ENCODE data around the gene GSTO1. TPM values are rescaled to one million over a fixed set of nuclear protein-coding genes. Genes with fewer than 3 reads are reported as not detected.
A peak's percentile ranks its signal among the peaks of the same experiment; 100 is the strongest.

GSTO1 gene
- total RNA-seq, 1 experiment from 2014 or later = 134 TPM

GRCh38 chr10:104291439-104291951, 36.8 kb downstream of the GSTO1 start:
- POLR2A ChIA-PET = no interaction called here
- in situ Hi-C loops (cut with HindIII; ENCODE audit: low pct_unique_long_range_greater_than_20kb, low sequenced_read_pairs) = no loop called here

DNA sequence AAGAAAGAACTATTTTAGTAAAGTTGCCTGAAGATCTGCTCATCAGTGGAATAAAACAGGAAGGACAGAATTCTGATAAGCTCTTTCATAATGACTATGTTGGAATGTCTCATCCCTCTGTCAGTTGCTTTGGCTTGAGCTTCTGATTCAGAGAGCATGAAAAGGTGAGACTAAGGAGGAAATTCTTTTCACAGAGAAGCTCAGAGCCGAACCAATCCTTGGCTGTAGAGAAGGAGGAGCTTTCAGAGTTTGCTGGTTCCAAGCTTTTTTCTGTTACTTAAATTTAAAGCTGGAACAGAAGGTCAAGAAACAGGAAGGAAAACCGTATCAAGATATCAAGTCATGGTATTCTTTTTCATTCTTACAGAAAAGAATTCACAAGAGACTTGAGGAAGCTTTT, 38.3 kb downstream of the GSTO1 start:
- Histone ChIP-seq H3K27ac (ENCODE audit: low read length) (no peak overlapping the region; the same call in 1 of the 2 replicates), H3K9me3 (ENCODE audit: control insufficient read depth, insufficient read depth, low read depth, low read length) (no peaks in the 10 kb centered on the region), H3K27me3 (ENCODE audit: control insufficient read depth, insufficient read depth, low read length) (no peaks in the 10 kb centered on the region), H3K4me1 (ENCODE audit: control insufficient read depth, insufficient read depth, low read length) (peaks cover 6% of the 10 kb centered on the region), H3K36me3 (ENCODE audit: control insufficient read depth, insufficient read depth, low read length) (no peaks in the 10 kb centered on the region), H3K4me3 (ENCODE audit: low read depth in 2 of 2, low read length in 2 of 2) (no peak overlapping the region)
- POLR2A ChIA-PET = interaction anchor here (0.6 to 0.9 kb wide), 2 partner anchors 30 to 36 kb away, joined by 3 read pairs; no protein-coding TSS in a partner anchor
- no TSS peak for BruUV-seq (replicated peaks)
- in situ Hi-C loops (cut with HindIII; ENCODE audit: low pct_unique_long_range_greater_than_20kb, low sequenced_read_pairs) = no loop called here
- no peak for ATAC-seq
- TF ChIP-seq TCF7L2 (IDR thresholded peaks at IDR 0.05; ENCODE audit: low read depth, low read length) (no peak), CTCF (IDR thresholded peaks at IDR 0.05) (no peak), POLR2AphosphoS5 (IDR thresholded peaks at IDR 0.05; ENCODE audit: low read depth, low read length) (no peak), SIN3A (IDR thresholded peaks at IDR 0.05; ENCODE audit: borderline replicate concordance, insufficient read depth, low read depth, low read length) (no peak), REST (IDR thresholded peaks at IDR 0.05; ENCODE audit: insufficient read depth in 1 of 2, low read depth in 2 of 2, low read length in 1 of 2) (no peak)
- no peak for DNase-seq (ENCODE audit: low read depth, low spot score)
- intact Hi-C loops (cut with micrococcal nuclease; ENCODE audit: unreplicated experiment) = no loop called here
- CTCF ChIA-PET = interaction anchor here (0.7 to 1.4 kb wide), 5 partner anchors 13 to 61 kb away, joined by 6 to 14 read pairs (median 8); partner anchors contain the start of gene ITPRIP

More at GRCh38 chr10:104291439-104291951, 36.8 kb downstream of the GSTO1 start:
- peak; percentile 97 for ATAC-seq
- H3K4me1 ChIP-seq (ENCODE audit: control insufficient read depth, insufficient read depth, low read length) = peaks cover 6% of the 10 kb centered on the region
- TF ChIP-seq POLR2AphosphoS5 (IDR thresholded peaks at IDR 0.05; ENCODE audit: low read depth, low read length) (no peak; the same call in 1 of the 2 replicates), CTCF (IDR thresholded peaks at IDR 0.05) (peak; percentile 100), REST (IDR thresholded peaks at IDR 0.05; ENCODE audit: insufficient read depth in 1 of 2, low read depth in 2 of 2, low read length in 1 of 2) (0 out of 4 replicates have a peak, but pooled peaks of 1 of the 2 experiments have one; percentile 26)
- CTCF ChIA-PET = interaction anchor here (0.7 to 1.5 kb wide), 10 partner anchors 14 to 168 kb away, joined by 3 to 21 read pairs (median 5); partner anchors contain the start of genes CFAP58 and ITPRIP
- no peaks in the 10 kb centered on the region for H3K9me3 ChIP-seq (ENCODE audit: control insufficient read depth, insufficient read depth, low read depth, low read length)
- H3K4me3 ChIP-seq (ENCODE audit: low read depth in 2 of 2, low read length in 2 of 2) = no peak overlapping the region
- DNase-seq (ENCODE audit: low read depth, low spot score) = no peak
- no peak overlapping the region for H3K27ac ChIP-seq (ENCODE audit: low read length)
- H3K27me3 ChIP-seq (ENCODE audit: control insufficient read depth, insufficient read depth, low read length) = no peaks in the 10 kb centered on the region
- no peaks in the 10 kb centered on the region for H3K36me3 ChIP-seq (ENCODE audit: control insufficient read depth, insufficient read depth, low read length)
- BruUV-seq (replicated peaks) = no TSS peak
- intact Hi-C loops (cut with micrococcal nuclease; ENCODE audit: unreplicated experiment) = loop anchor here (1.0 kb wide), 1 partner anchor 59 kb away; no protein-coding TSS in a partner anchor

Data from Panc1 (cell line).